ENCODE data around the gene MARCHF11. TPM values are rescaled to one million over a fixed set of nuclear protein-coding genes. Genes with fewer than 3 reads are reported as not detected.

Gene MARCHF11
- total and polyA plus RNA-seq, 4 donors = not detected

DNA sequence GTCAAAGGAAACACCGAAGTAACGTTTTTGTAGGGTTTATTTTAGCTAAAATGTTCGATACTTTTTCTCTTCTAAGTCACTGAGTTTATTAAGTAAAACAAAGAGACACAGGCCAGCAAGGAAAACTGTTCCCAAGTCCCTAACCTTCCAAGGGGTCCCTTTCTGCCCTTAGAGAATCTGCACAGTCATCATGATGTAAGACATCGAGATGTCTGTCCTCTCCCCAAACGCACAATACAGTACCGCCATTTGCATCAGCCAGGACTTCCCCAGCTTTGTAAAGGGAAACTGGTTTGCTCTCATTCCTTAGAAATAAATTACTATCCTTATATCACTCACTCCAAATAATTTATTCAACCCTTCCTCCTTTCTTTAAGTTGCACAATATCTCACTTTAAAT lies 89.3 kb downstream of the MARCHF11 start:
- no peak for TF ChIP-seq CTCF (IDR thresholded peaks at IDR 0.05; ENCODE audit: control extremely low read depth, extremely low read depth)
- 87 to 95% methylated on average over 6 of the region's 6 CpGs for WGBS, 2 donors
- peaks cover 0 to 4% (median 0%) of the 10 kb centered on the region in 3 donors for H3K27me3 ChIP-seq (ENCODE audit: control insufficient read depth in 3 of 3, insufficient read depth in 3 of 3, low read length in 2 of 3)

DNA sequence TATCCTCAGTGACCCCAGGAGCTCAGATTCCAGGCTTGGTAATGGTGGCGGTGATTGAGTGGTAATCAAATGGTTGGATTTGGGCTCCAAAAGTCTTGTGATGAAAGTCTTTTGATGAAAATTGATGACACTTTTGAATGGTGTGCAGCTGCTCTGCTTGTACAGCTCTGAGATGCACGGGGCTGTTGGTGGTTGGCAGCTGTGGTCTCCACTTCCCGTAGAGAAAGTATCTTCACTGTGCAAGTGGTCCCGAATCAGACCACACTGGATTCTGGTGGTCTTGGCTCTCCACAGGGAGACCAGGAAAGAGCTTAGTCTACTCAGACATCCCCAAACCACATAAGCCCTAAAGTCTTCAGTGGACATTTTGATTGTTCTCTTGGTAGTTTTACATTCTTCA lies 96.6 kb downstream of the MARCHF11 start:
- WGBS, 2 donors = 81 to 87% methylated on average over 4 of the region's 4 CpGs
- no peak overlapping the region for H3K9ac ChIP-seq (ENCODE audit: insufficient read depth in 1 of 2, low read length in 2 of 2)
- H3K9me3 ChIP-seq (ENCODE audit: control insufficient read depth in 4 of 4, insufficient read depth in 3 of 4, low read length in 3 of 4) = peaks cover 0 to 5% (median 0%) of the 10 kb centered on the region in 4 donors
- DNase-seq (no peak), ATAC-seq (ENCODE audit: insufficient read depth, low FRiP score) (no peak)
- no peak overlapping the region for H3K27ac ChIP-seq (ENCODE audit: low read depth in 1 of 2, low read length in 1 of 2)
- peaks cover 0 to 3% (median 0%) of the 10 kb centered on the region in 3 donors for H3K27me3 ChIP-seq (ENCODE audit: control insufficient read depth in 3 of 3, insufficient read depth in 3 of 3, low read length in 2 of 3)
- no peaks in the 10 kb centered on the region for H3K36me3 ChIP-seq (ENCODE audit: control insufficient read depth in 4 of 4, insufficient read depth in 4 of 4, low read length in 4 of 4)
- TF ChIP-seq CTCF (IDR thresholded peaks at IDR 0.05; ENCODE audit: control extremely low read depth, extremely low read depth) = no peak
- peaks cover 0 to 6% (median 0%) of the 10 kb centered on the region in 5 donors for H3K4me1 ChIP-seq (ENCODE audit: control insufficient read depth in 5 of 5, insufficient read depth in 5 of 5, low read length in 5 of 5)
- no peak overlapping the region for H3K4me3 ChIP-seq

More for the DNA sequence above, 89.3 kb downstream of the MARCHF11 start:
- ATAC-seq (ENCODE audit: insufficient read depth, low FRiP score) = no peak
- Histone ChIP-seq H3K9ac (ENCODE audit: insufficient read depth in 1 of 2, low read length in 2 of 2) (no peak overlapping the region), H3K27ac (ENCODE audit: low read depth in 1 of 2, low read length in 1 of 2) (no peak overlapping the region), H3K36me3 (ENCODE audit: control insufficient read depth in 4 of 4, insufficient read depth in 4 of 4, low read length in 4 of 4) (no peaks in the 10 kb centered on the region), H3K9me3 (ENCODE audit: control insufficient read depth in 4 of 4, insufficient read depth in 3 of 4, low read length in 3 of 4) (no peaks in the 10 kb centered on the region), H3K4me1 (ENCODE audit: control insufficient read depth in 5 of 5, insufficient read depth in 5 of 5, low read length in 5 of 5) (no peaks in the 10 kb centered on the region), H3K4me3 (no peak overlapping the region)
- no peak for DNase-seq

DNA sequence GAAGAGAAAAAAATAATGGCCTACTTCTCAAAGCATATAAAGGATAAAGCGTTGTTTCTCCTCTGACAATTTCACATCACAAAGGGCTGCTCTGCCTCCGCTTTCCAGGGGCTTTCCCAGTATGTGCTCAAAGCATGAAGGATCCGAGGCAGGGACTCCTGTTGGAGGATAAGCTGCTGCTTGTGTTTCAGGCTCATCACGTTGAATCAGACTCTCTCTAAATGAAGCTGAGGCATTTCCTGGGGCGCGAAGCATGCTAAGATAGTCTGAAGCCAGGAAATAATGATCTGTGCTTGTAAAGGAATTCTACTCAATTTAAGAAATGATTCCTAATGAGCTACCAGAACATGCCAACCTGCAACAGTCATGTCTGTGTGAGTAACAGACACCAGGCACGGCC lies 97.5 kb downstream of the MARCHF11 start:
- peaks cover 0 to 5% (median 0%) of the 10 kb centered on the region in 4 donors for H3K9me3 ChIP-seq (ENCODE audit: control insufficient read depth in 4 of 4, insufficient read depth in 3 of 4, low read length in 3 of 4)
- peaks cover 0 to 6% (median 0%) of the 10 kb centered on the region in 5 donors for H3K4me1 ChIP-seq (ENCODE audit: control insufficient read depth in 5 of 5, insufficient read depth in 5 of 5, low read length in 5 of 5)
- H3K27ac ChIP-seq (ENCODE audit: low read depth in 1 of 2, low read length in 1 of 2) = no peak overlapping the region
- ATAC-seq (ENCODE audit: insufficient read depth, low FRiP score) = no peak
- TF ChIP-seq CTCF (IDR thresholded peaks at IDR 0.05; ENCODE audit: control extremely low read depth, extremely low read depth) = no peak
- 48 to 74% methylated on average over 7 of the region's 7 CpGs for WGBS, 2 donors
- no peaks in the 10 kb centered on the region for H3K36me3 ChIP-seq (ENCODE audit: control insufficient read depth in 4 of 4, insufficient read depth in 4 of 4, low read length in 4 of 4)
- H3K4me3 ChIP-seq = no peak overlapping the region
- no peaks in the 10 kb centered on the region for H3K27me3 ChIP-seq (ENCODE audit: control insufficient read depth in 3 of 3, insufficient read depth in 3 of 3, low read length in 2 of 3)
- no peak for DNase-seq
- H3K9ac ChIP-seq (ENCODE audit: insufficient read depth in 1 of 2, low read length in 2 of 2) = no peak overlapping the region

GRCh38 chr5:16081376-16081955 lies 98.1 kb downstream of the MARCHF11 start:
- H3K9me3 ChIP-seq (ENCODE audit: control insufficient read depth in 4 of 4, insufficient read depth in 3 of 4, low read length in 3 of 4) = peaks cover 0 to 5% (median 0%) of the 10 kb centered on the region in 4 donors
- DNase-seq (no peak), ATAC-seq (ENCODE audit: insufficient read depth, low FRiP score) (no peak)
- WGBS, 2 donors = 88 to 92% methylated on average over 10 of the region's 10 CpGs
- H3K9ac ChIP-seq (ENCODE audit: insufficient read depth in 1 of 2, low read length in 2 of 2) = no peak overlapping the region
- no peaks in the 10 kb centered on the region for H3K36me3 ChIP-seq (ENCODE audit: control insufficient read depth in 4 of 4, insufficient read depth in 4 of 4, low read length in 4 of 4)
- no peaks in the 10 kb centered on the region for H3K27me3 ChIP-seq (ENCODE audit: control insufficient read depth in 3 of 3, insufficient read depth in 3 of 3, low read length in 2 of 3)
- peak overlapping the region in 1 of 2 donors; percentile 2 for H3K27ac ChIP-seq (ENCODE audit: low read depth in 1 of 2, low read length in 1 of 2)
- TF ChIP-seq CTCF (IDR thresholded peaks at IDR 0.05; ENCODE audit: control extremely low read depth, extremely low read depth) = no peak
- H3K4me1 ChIP-seq (ENCODE audit: control insufficient read depth in 5 of 5, insufficient read depth in 5 of 5, low read length in 5 of 5) = peaks cover 0 to 6% (median 0%) of the 10 kb centered on the region in 5 donors
- no peak overlapping the region for H3K4me3 ChIP-seq
